Measurements from ENCODE around the gene RBP3.

The RBP3 gene

GRCh38 chr10:47332946-47333345 lies 15.2 kb upstream of the RBP3 start:
- TF ChIP-seq CTCF (IDR thresholded peaks at IDR 0.05): no peak

GRCh38 chr10:47333532-47333931 lies 14.6 kb upstream of the RBP3 start:
- TF ChIP-seq CTCF (IDR thresholded peaks at IDR 0.05): no peak

GRCh38 chr10:47334466-47335295 lies 13.5 kb upstream of the RBP3 start:
- TF ChIP-seq CTCF (IDR thresholded peaks at IDR 0.05): no peak

GRCh38 chr10:47335906-47336305 lies 12.3 kb upstream of the RBP3 start:
- no peak for TF ChIP-seq CTCF (IDR thresholded peaks at IDR 0.05)

GRCh38 chr10:47336387-47337134 lies 11.6 kb upstream of the RBP3 start:
- no peak for TF ChIP-seq CTCF (IDR thresholded peaks at IDR 0.05)

- no peak for TF ChIP-seq CTCF (IDR thresholded peaks at IDR 0.05)
Observed at GRCh38 chr10:47337310-47337709, 10.9 kb upstream of the RBP3 start.

GRCh38 chr10:47339186-47339735 lies 8.9 kb upstream of the RBP3 start:
- no peak for TF ChIP-seq CTCF (IDR thresholded peaks at IDR 0.05)

Data from LNCAP (cell line).